BJ (cell line): ENCODE measurements around the gene SENP1. TPM values are rescaled to one million over a fixed set of nuclear protein-coding genes. Genes with fewer than 3 reads are reported as not detected.

Source experiments
- CTCF ChIA-PET: fragments of 350-600 bp; formaldehyde crosslinking; extraction: SDS; loops from one replicate; lab custom pipeline; 2021; ENCODE audit warnings: antibody characterized with exemption, inconsistent platforms; lab: Yijun Ruan, JAX
- POLR2A ChIA-PET: fragments of 300-600 bp; sonication (Branson Sonifier 250); formaldehyde crosslinking; extraction: SDS; loops from one replicate; lab custom pipeline; 2021; ENCODE audit warnings: antibody characterized with exemption; lab: Charles Lee
- DNase-seq: peaks from one replicate; pipeline ENCODE4 v3.0.0-alpha.2; 2011; ENCODE audit warnings: low read depth
- H3K27me3 ChIP-seq: 2 replicates; pipeline ENCODE4 v1.6.0; 2011; ENCODE audit warnings: low read length; ENCODE audit not compliant: control insufficient read depth, insufficient read depth
- H3K36me3 ChIP-seq: 2 replicates; pipeline ENCODE4 v1.5.1; 2011; ENCODE audit warnings: low read length; ENCODE audit not compliant: control insufficient read depth, insufficient read depth
- H3K4me3 ChIP-seq: 2 replicates; pipeline ENCODE4 v1.5.1; 2011; ENCODE audit warnings: low read depth, mild to moderate bottlenecking, control low read depth, low read length
- CTCF ChIP-seq: IDR thresholded peaks from 2 replicates; pipeline ENCODE4 v1.5.1; 2011; ENCODE audit warnings: low read depth, mild to moderate bottlenecking, control low read depth, inconsistent platforms, low read length, moderate library complexity; ENCODE audit not compliant: insufficient read depth
- polyA plus RNA-seq: library from polyadenylated mRNA; depleted of rRNA; stranded (reverse); fragments of >200 nt; gene quantifications from 2 replicates; pipeline ENCODE4 v1.2.3, GENCODE V29; 2011

Gene SENP1
- polyA plus RNA-seq, 1 experiment = 10.3 TPM

GRCh38 chr12:48026060-48026827 is 79.6 kb downstream of the SENP1 start:
- DNase-seq = no peak
- H3K4me3 ChIP-seq = no peak overlapping the region
- peaks cover 19% of the 10 kb centered on the region for H3K27me3 ChIP-seq
- ChIA-PET POLR2A (no interaction called here), CTCF (interaction anchor here (0.9 to 1.1 kb wide), 2 partner anchors 9 to 10 kb away, joined by 3 read pairs; no protein-coding TSS in a partner anchor)
- no peaks in the 10 kb centered on the region for H3K36me3 ChIP-seq
- TF ChIP-seq CTCF = no peak

DNA sequence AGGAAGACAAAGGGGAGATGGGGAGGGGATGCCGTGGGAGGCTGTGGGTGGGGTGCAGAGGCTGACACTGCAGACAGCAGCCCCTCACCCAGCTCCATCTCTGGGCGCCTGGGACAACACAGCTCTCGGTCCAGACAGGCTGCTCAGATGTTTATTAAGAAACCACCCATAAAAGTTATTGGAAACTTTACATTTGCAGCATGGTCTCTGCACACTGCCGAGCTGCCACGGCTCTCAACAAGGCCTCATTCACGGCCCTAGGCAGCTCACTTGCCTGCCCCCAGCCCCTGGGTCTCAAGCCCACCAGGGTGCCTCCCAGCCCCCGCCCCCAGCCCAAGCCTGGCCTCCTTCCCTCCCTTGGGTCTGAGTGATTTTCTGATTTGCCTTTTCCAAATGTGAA is 80.6 kb downstream of the SENP1 start:
- DNase-seq = no peak
- H3K27me3 ChIP-seq = peaks cover 19% of the 10 kb centered on the region

GRCh38 chr12:48024735-48025134 is 81.1 kb downstream of the SENP1 start:
- Histone ChIP-seq H3K27me3 (peaks cover 18% of the 10 kb centered on the region), H3K4me3 (no peak overlapping the region), H3K36me3 (no peaks in the 10 kb centered on the region)
- DNase-seq = no peak
- ChIA-PET POLR2A (no interaction called here), CTCF (interaction anchor here (1.0 kb wide), 1 partner anchor 11 kb away, joined by 4 read pairs; no protein-coding TSS in a partner anchor)
- TF ChIP-seq CTCF = no peak

More for the DNA sequence above, 80.6 kb downstream of the SENP1 start:
- POLR2A ChIA-PET = no interaction called here
- TF ChIP-seq CTCF = no peak
- no peak overlapping the region for H3K4me3 ChIP-seq
- H3K36me3 ChIP-seq = no peaks in the 10 kb centered on the region
- CTCF ChIA-PET = interaction anchor here (0.9 to 1.0 kb wide), 2 partner anchors 10 to 11 kb away, joined by 3 to 4 read pairs; no protein-coding TSS in a partner anchor

- no peak for TF ChIP-seq CTCF
- H3K27me3 ChIP-seq = peaks cover 25% of the 10 kb centered on the region
- no peaks in the 10 kb centered on the region for H3K36me3 ChIP-seq
- no peak overlapping the region for H3K4me3 ChIP-seq
- no peak for DNase-seq
- CTCF ChIA-PET = no interaction called here
- POLR2A ChIA-PET = interaction anchor here (0.7 kb wide), 1 partner anchor 11 kb away, joined by 4 read pairs; no protein-coding TSS in a partner anchor
Observed at GRCh38 chr12:48023386-48023785, 82.5 kb downstream of the SENP1 start.

- no peak for DNase-seq
- H3K36me3 ChIP-seq = no peaks in the 10 kb centered on the region
- H3K4me3 ChIP-seq = no peak overlapping the region
- ChIA-PET POLR2A (no interaction called here), CTCF (interaction anchor here (0.9 kb wide), 1 partner anchor 13 kb away, joined by 3 read pairs; no protein-coding TSS in a partner anchor)
- peaks cover 28% of the 10 kb centered on the region for H3K27me3 ChIP-seq
- no peak for TF ChIP-seq CTCF
Observed at GRCh38 chr12:48022676-48023385, 83.0 kb downstream of the SENP1 start.
